Osteoblast (primary cell): ENCODE data around the gene PACS1. TPM values are rescaled to one million over a fixed set of nuclear protein-coding genes. Genes with fewer than 3 reads are reported as not detected.
A peak's percentile ranks its signal among the peaks of the same experiment; 100 is the strongest.

Source experiments
- DNase-seq: peaks from one replicate; pipeline ENCODE4 v3.0.0; 2011; ENCODE audit warnings: low spot score, mixed read lengths; ENCODE audit not compliant: insufficient read length; ENCODE audit errors: missing footprints
- H2AFZ ChIP-seq: 2 replicates; pipeline ENCODE4 v1.6.0; 2011; ENCODE audit warnings: mild to moderate bottlenecking, low read length
- H3K27ac ChIP-seq: 2 replicates; pipeline ENCODE4 v1.5.1; 2011; ENCODE audit warnings: mild to moderate bottlenecking, low read depth, low read length, moderate library complexity
- H3K27me3 ChIP-seq: 2 replicates; pipeline ENCODE4 v1.6.0; 2012; ENCODE audit warnings: mild to moderate bottlenecking, control low read depth, inconsistent platforms, low read length, moderate library complexity; ENCODE audit not compliant: insufficient read depth
- H3K36me3 ChIP-seq: 2 replicates; pipeline ENCODE4 v1.5.1; 2011; ENCODE audit warnings: mild to moderate bottlenecking, low read length, control low read depth, moderate library complexity; ENCODE audit not compliant: insufficient read depth
- H3K4me1 ChIP-seq: 2 replicates; pipeline ENCODE4 v1.5.1; 2011; ENCODE audit warnings: mild to moderate bottlenecking, low read length, control low read depth, moderate library complexity; ENCODE audit not compliant: insufficient read depth
- H3K4me2 ChIP-seq: 2 replicates; pipeline ENCODE4 v1.6.0; 2011; ENCODE audit warnings: mild to moderate bottlenecking, low read length; ENCODE audit not compliant: insufficient read depth
- H3K4me3 ChIP-seq: fragments of 200-600 bp; sonication (generic); 3 replicates; pipeline ENCODE4 v1.5.1; 2012; ENCODE audit warnings: mild to moderate bottlenecking, low read length, inconsistent platforms; ENCODE audit not compliant: insufficient read depth
- H3K79me2 ChIP-seq: 2 replicates; pipeline ENCODE4 v1.6.0; 2012; ENCODE audit warnings: mild to moderate bottlenecking, low read length, control low read depth, inconsistent platforms; ENCODE audit not compliant: insufficient read depth
- H3K9me3 ChIP-seq: 2 replicates; pipeline ENCODE4 v1.5.1; 2011; ENCODE audit warnings: low read depth, low read length, control low read depth
- H4K20me1 ChIP-seq: 2 replicates; pipeline ENCODE4 v1.6.0; 2012; ENCODE audit warnings: mild to moderate bottlenecking, low read length, control low read depth; ENCODE audit not compliant: insufficient read depth
- CTCF ChIP-seq: IDR thresholded peaks from 2 replicates; pipeline ENCODE4 v1.5.1; 2011; ENCODE audit warnings: mild to moderate bottlenecking, low read depth, low read length, moderate library complexity; ENCODE audit errors: extremely low read depth
- total RNA-seq: library from RNA; depleted of rRNA; stranded (reverse); fragments of >200 nt; gene quantifications from 2 replicates; pipeline ENCODE4 v1.2.3, GENCODE V29; 2012

The PACS1 gene
- total RNA-seq, 1 donor = 38.0 TPM

GRCh38 chr11:66126808-66127555 lies 56.9 kb downstream of the PACS1 start:
- Histone ChIP-seq H3K4me1 (peaks cover 28% of the 10 kb centered on the region), H3K9me3 (no peaks in the 10 kb centered on the region), H3K79me2 (peaks cover 76% of the 10 kb centered on the region), H3K27ac (peak overlapping the region; percentile 70), H2AFZ (peak overlapping the region; percentile 80), H4K20me1 (no peaks in the 10 kb centered on the region), H3K27me3 (no peaks in the 10 kb centered on the region), H3K4me2 (peak overlapping the region; percentile 53), H3K36me3 (no peaks in the 10 kb centered on the region), H3K4me3 (no peak overlapping the region)
- DNase-seq = peak; percentile 73
- TF ChIP-seq CTCF = no peak

DNA sequence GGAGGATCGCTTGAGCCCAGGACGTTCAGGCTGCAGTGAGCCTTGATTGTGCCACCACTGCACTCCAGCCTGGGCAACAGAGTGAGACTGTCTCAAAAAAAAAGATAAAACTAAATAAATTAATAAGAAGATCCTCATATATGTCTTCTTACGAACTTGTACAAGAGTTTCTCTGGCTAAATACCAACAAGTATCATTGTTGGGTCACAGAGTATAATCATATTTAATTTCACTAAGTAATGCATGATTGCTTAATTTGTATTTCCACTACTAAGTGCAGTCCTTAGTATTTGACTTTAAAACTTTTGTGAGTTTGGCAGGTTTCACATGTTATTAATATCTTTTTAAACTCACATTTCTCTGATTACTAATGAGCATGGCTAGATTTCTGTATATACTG lies 60.9 kb downstream of the PACS1 start:
- H3K79me2 ChIP-seq = peaks cover 68% of the 10 kb centered on the region
- no peaks in the 10 kb centered on the region for H3K27me3 ChIP-seq
- H4K20me1 ChIP-seq = peaks cover 4% of the 10 kb centered on the region
- no peak overlapping the region for H3K27ac ChIP-seq
- no peak for TF ChIP-seq CTCF
- peaks cover 17% of the 10 kb centered on the region for H3K4me1 ChIP-seq
- no peak overlapping the region for H3K4me3 ChIP-seq
- no peak for DNase-seq
- no peaks in the 10 kb centered on the region for H3K9me3 ChIP-seq
- H3K4me2 ChIP-seq = no peak overlapping the region
- H3K36me3 ChIP-seq = no peaks in the 10 kb centered on the region
- H2AFZ ChIP-seq = no peak overlapping the region

- H3K36me3 ChIP-seq = no peaks in the 10 kb centered on the region
- H3K27ac ChIP-seq = no peak overlapping the region
- peaks cover 61% of the 10 kb centered on the region for H3K79me2 ChIP-seq
- H2AFZ ChIP-seq = no peak overlapping the region
- no peak for TF ChIP-seq CTCF
- H4K20me1 ChIP-seq = peaks cover 7% of the 10 kb centered on the region
- no peak overlapping the region for H3K4me3 ChIP-seq
- H3K4me1 ChIP-seq = peaks cover 17% of the 10 kb centered on the region
- no peak for DNase-seq
- H3K27me3 ChIP-seq = no peaks in the 10 kb centered on the region
- no peak overlapping the region for H3K4me2 ChIP-seq
- no peaks in the 10 kb centered on the region for H3K9me3 ChIP-seq
These were observed 62.0 kb downstream of the PACS1 start for GRCh38 chr11:66131937-66132632.

DNA sequence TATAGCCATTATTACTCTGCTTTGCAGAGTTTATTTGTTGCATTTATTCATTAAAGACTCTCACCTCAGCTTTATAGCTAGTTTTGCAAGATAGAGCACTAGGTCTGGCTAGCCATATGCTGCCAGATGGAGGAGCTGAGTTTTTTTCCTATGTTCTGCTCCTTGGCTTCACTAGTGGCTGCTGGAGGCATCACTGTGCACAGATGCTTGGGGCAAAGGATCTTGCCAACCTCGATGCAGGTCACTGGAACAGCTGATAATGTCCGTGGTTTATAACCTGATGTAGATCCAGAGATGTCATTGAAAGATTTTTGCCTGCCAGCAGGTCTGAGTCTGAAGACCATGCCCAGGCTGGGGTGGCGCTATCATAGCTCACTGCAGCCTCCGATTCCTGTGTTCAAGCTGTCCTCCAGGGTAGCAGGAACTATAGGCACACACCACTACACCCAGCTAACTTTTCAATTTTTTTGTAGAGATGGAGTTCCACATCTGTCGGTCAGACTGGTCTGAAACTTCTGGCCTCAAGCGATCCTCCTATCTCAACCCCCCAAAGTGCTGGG lies 63.2 kb downstream of the PACS1 start:
- H3K9me3 ChIP-seq = no peaks in the 10 kb centered on the region
- no peak overlapping the region for H3K4me2 ChIP-seq
- no peak for TF ChIP-seq CTCF
- H3K27ac ChIP-seq = no peak overlapping the region
- H2AFZ ChIP-seq = no peak overlapping the region
- H3K36me3 ChIP-seq = no peaks in the 10 kb centered on the region
- peaks cover 21% of the 10 kb centered on the region for H3K4me1 ChIP-seq
- no peaks in the 10 kb centered on the region for H3K27me3 ChIP-seq
- H3K79me2 ChIP-seq = peaks cover 56% of the 10 kb centered on the region
- no peak for DNase-seq
- peaks cover 19% of the 10 kb centered on the region for H4K20me1 ChIP-seq
- no peak overlapping the region for H3K4me3 ChIP-seq
